Smooth muscle cell (in vitro differentiated cells): ENCODE measurements around the gene EFHD1. TPM values are rescaled to one million over a fixed set of nuclear protein-coding genes. Genes with fewer than 3 reads are reported as not detected.
"Not testable (repeated sequence)": the region's sequence is repeated elsewhere in the genome, so short reads cannot be mapped to it uniquely, and the experiment has no call there.

ENCODE experiments used
- DNase-seq: peaks from one replicate; lab custom pipeline; 2025; ENCODE audit not compliant: unreplicated experiment; lab: John Stamatoyannopoulos, UW
- H2AFZ ChIP-seq: fragments of 200-600 bp; sonication (generic); 2 replicates; pipeline ENCODE4 v1.6.0; 2016; ENCODE audit warnings: antibody characterized with exemption, low read depth, mild to moderate bottlenecking
- H3F3A ChIP-seq: fragments of 200-600 bp; sonication (generic); 2 replicates; pipeline ENCODE4 v1.6.0; 2017; ENCODE audit warnings: antibody characterized with exemption, low read depth
- H3K27ac ChIP-seq: fragments of 200-600 bp; sonication (generic); 2 replicates; pipeline ENCODE4 v1.5.1; 2016; ENCODE audit warnings: low read depth, mild to moderate bottlenecking
- H3K27me3 ChIP-seq: fragments of 200-600 bp; sonication (generic); 2 replicates; pipeline ENCODE4 v1.6.1; 2016; ENCODE audit warnings: low read depth, mild to moderate bottlenecking
- H3K36me3 ChIP-seq: fragments of 200-600 bp; sonication (generic); 2 replicates; pipeline ENCODE4 v1.5.1; 2016; ENCODE audit warnings: low read depth
- H3K4me1 ChIP-seq: fragments of 200-600 bp; sonication (generic); 2 replicates; pipeline ENCODE4 v1.5.1; 2016; ENCODE audit warnings: low read depth
- H3K4me2 ChIP-seq: fragments of 200-600 bp; sonication (generic); 2 replicates; pipeline ENCODE4 v1.6.0; 2016; ENCODE audit warnings: mild to moderate bottlenecking
- H3K4me3 ChIP-seq: fragments of 200-600 bp; sonication (generic); 2 replicates; pipeline ENCODE4 v1.5.1; 2016; ENCODE audit warnings: mild to moderate bottlenecking
- H3K79me2 ChIP-seq: fragments of 200-600 bp; sonication (generic); 2 replicates; pipeline ENCODE4 v1.6.0; 2016; ENCODE audit warnings: low read depth, mild to moderate bottlenecking
- H3K9ac ChIP-seq: fragments of 200-600 bp; sonication (generic); 2 replicates; pipeline ENCODE4 v1.6.0; 2016; ENCODE audit warnings: low read depth
- H3K9me3 ChIP-seq: fragments of 200-600 bp; sonication (generic); replicated peaks from 2 replicates; pipeline ENCODE4 v1.5.1; 2016; ENCODE audit warnings: low read depth
- H4K20me1 ChIP-seq: fragments of 200-600 bp; sonication (generic); 2 replicates; pipeline ENCODE4 v1.6.0; 2016; ENCODE audit warnings: low read depth
- CTCF ChIP-seq: fragments of 200-600 bp; sonication (generic); IDR thresholded peaks from 2 replicates; pipeline ENCODE4 v1.5.1; 2017; ENCODE audit warnings: borderline replicate concordance, mild to moderate bottlenecking, antibody characterized with exemption; ENCODE audit not compliant: insufficient read depth, poor library complexity, severe bottlenecking
- WGBS: methylation state at CpG from one replicate; pipeline ENCODE4 v1.1.7; 2016; ENCODE audit warnings: low lambda C conversion rate; 5-methylcytosine and 5-hydroxymethylcytosine counted together
- polyA plus RNA-seq: library from polyadenylated mRNA; unstranded; fragments of >200 nt; fragmentation: Nextera tagmentation; extraction: Ambion mirVana; gene quantifications from 2 replicates; pipeline ENCODE4 v1.2.1, GENCODE V29; 2016
- total RNA-seq: library from RNA; depleted of rRNA; stranded (reverse); fragments of >200 nt; gene quantifications from 2 replicates; pipeline ENCODE4 v1.2.3, GENCODE V29; 2014

Gene EFHD1
- total and polyA plus RNA-seq, 2 experiments from 2014 or later, result 6.4 to 19.2 TPM

- no peak for TF ChIP-seq CTCF
- Histone ChIP-seq H3K4me1 (no peaks in the 10 kb centered on the region), H3K79me2 (peaks cover 97% of the 10 kb centered on the region), H3K27me3 (no peaks in the 10 kb centered on the region), H3K36me3 (no peaks in the 10 kb centered on the region), H3K27ac (no peak overlapping the region), H3K9ac (no peak overlapping the region), H3K4me2 (no peak overlapping the region), H3K4me3 (no peak overlapping the region), H3K9me3 (no peaks in the 10 kb centered on the region), H3F3A (no peaks in the 10 kb centered on the region), H2AFZ (no peak overlapping the region), H4K20me1 (peaks cover 99% of the 10 kb centered on the region)
- DNase-seq, result no peak
Measured at GRCh38 chr2:232713505-232713904, 80.1 kb downstream of the EFHD1 start.

- 81% methylated on average over 3 of the region's 3 CpGs for whole genome bisulfite sequencing
- peaks cover 97% of the 10 kb centered on the region for H3K79me2 ChIP-seq
- no peak overlapping the region for H3K4me3 ChIP-seq
- H2AFZ ChIP-seq, result no peak overlapping the region
- no peaks in the 10 kb centered on the region for H3K9me3 ChIP-seq
- no peak overlapping the region for H3K27ac ChIP-seq
- H3K36me3 ChIP-seq, result peaks cover 2% of the 10 kb centered on the region
- H3K4me2 ChIP-seq, result no peak overlapping the region
- no peaks in the 10 kb centered on the region for H3F3A ChIP-seq
- TF ChIP-seq CTCF, result no peak
- no peaks in the 10 kb centered on the region for H3K4me1 ChIP-seq
- no peak for DNase-seq
- H3K27me3 ChIP-seq, result no peaks in the 10 kb centered on the region
- H4K20me1 ChIP-seq, result peaks cover 99% of the 10 kb centered on the region
- H3K9ac ChIP-seq, result no peak overlapping the region
Measured at GRCh38 chr2:232714969-232715368, 81.6 kb downstream of the EFHD1 start.

GRCh38 chr2:232720056-232720455, 86.7 kb downstream of the EFHD1 start:
- peaks cover 92% of the 10 kb centered on the region for H3K79me2 ChIP-seq
- not testable (repeated sequence) for H3K9me3 ChIP-seq, H3K4me1 ChIP-seq, H3K27ac ChIP-seq, H3K36me3 ChIP-seq, H3F3A ChIP-seq, H3K4me2 ChIP-seq, H2AFZ ChIP-seq, H3K9ac ChIP-seq, DNase-seq, H3K27me3 ChIP-seq, H3K4me3 ChIP-seq
- H4K20me1 ChIP-seq, result peaks cover 97% of the 10 kb centered on the region

GRCh38 chr2:232721261-232721660, 87.9 kb downstream of the EFHD1 start:
- WGBS, result 88% methylated on average over 2 of the region's 2 CpGs
- H3F3A ChIP-seq, result no peaks in the 10 kb centered on the region
- no peak overlapping the region for H2AFZ ChIP-seq
- no peak overlapping the region for H3K9ac ChIP-seq
- H3K27ac ChIP-seq, result no peak overlapping the region
- H3K9me3 ChIP-seq, result no peaks in the 10 kb centered on the region
- H3K4me2 ChIP-seq, result no peak overlapping the region
- no peaks in the 10 kb centered on the region for H3K4me1 ChIP-seq
- no peak overlapping the region for H3K4me3 ChIP-seq
- H3K27me3 ChIP-seq, result no peaks in the 10 kb centered on the region
- H3K36me3 ChIP-seq, result peaks cover 4% of the 10 kb centered on the region
- peaks cover 89% of the 10 kb centered on the region for H3K79me2 ChIP-seq
- TF ChIP-seq CTCF, result no peak
- DNase-seq, result no peak
- peaks cover 97% of the 10 kb centered on the region for H4K20me1 ChIP-seq
